ENCODE measurements around the gene STYXL1.

DNA sequence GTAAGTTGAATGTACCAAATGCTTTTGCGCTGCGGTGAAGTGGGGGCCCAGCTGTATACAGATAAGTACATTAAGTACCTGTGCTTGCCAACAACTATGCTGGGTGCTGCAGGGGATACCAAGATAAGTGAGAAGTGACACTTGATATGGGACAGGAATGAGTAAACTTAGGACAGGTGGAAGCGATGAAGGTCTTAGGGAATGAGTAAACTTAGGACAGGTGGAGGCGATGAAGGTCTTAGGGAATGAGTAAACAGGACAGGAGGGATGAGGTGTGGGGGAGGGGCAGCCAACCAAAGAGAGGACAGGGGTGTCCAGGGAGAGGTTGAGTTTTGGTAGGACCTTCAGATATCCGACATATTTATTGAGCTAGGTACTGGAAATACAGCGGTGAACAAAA lies 1.5 kb upstream of the STYXL1 start:
- TF ChIP-seq, protein P1, sequence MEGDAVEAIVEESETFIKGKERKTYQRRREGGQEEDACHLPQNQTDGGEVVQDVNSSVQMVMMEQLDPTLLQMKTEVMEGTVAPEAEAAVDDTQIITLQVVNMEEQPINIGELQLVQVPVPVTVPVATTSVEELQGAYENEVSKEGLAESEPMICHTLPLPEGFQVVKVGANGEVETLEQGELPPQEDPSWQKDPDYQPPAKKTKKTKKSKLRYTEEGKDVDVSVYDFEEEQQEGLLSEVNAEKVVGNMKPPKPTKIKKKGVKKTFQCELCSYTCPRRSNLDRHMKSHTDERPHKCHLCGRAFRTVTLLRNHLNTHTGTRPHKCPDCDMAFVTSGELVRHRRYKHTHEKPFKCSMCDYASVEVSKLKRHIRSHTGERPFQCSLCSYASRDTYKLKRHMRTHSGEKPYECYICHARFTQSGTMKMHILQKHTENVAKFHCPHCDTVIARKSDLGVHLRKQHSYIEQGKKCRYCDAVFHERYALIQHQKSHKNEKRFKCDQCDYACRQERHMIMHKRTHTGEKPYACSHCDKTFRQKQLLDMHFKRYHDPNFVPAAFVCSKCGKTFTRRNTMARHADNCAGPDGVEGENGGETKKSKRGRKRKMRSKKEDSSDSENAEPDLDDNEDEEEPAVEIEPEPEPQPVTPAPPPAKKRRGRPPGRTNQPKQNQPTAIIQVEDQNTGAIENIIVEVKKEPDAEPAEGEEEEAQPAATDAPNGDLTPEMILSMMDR (conservative IDR thresholded peaks at IDR 0.05 in 1 of 2, IDR thresholded peaks at IDR 0.05 in 1 of 2; ENCODE audit: low read depth in 1 of 2, low read length in 2 of 2): no peak
- no peak for TF ChIP-seq EZH2 (IDR thresholded peaks at IDR 0.05; ENCODE audit: low read length, missing control alignments)

Data from fibroblast of lung (primary cell).